Hematopoietic multipotent progenitor cell treated with erythropoietin and hydrocortisone succinate and interleukin-3 and kit ligand, for 17 days (in vitro differentiated cells): ENCODE results near the gene SMOC2.

Experiments
- DNase-seq: peaks from one replicate; pipeline ENCODE4 v3.0.0-alpha.2; 2015; ENCODE audit warnings: low spot score

Gene SMOC2

DNA sequence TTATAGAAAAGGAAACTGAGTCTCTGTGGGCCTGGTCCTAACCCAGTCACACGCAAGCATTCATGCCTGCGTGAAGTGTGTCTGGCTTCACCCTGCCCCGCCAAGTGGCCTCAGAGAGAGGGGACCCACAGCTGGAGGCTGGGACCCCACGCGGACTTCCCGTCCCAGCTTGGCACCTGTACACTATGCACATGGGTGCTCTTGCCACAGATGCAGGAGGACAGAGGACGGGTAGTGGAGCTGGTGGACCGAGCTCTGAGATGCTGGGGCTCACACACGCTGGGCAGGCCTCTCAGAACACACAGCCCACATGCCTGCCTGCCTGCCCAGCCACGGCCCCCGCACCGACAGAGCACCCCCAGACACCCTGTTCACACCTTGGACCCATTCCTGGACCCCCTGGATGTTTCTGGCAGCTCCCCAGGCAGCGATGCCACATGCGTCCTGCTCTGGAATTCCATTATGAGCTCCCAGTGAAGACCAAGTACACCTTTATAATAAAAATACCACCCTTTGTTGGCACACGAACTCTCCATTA lies 24.9 kb upstream of the SMOC2 start:
- DNase-seq, result no peak

- no peak for DNase-seq
Observed at GRCh38 chr6:168416531-168416930, 24.5 kb upstream of the SMOC2 start.

GRCh38 chr6:168417191-168417590 lies 23.8 kb upstream of the SMOC2 start:
- DNase-seq, result no peak

- no peak for DNase-seq
Observed at GRCh38 chr6:168417679-168418557, 23.1 kb upstream of the SMOC2 start.

DNA sequence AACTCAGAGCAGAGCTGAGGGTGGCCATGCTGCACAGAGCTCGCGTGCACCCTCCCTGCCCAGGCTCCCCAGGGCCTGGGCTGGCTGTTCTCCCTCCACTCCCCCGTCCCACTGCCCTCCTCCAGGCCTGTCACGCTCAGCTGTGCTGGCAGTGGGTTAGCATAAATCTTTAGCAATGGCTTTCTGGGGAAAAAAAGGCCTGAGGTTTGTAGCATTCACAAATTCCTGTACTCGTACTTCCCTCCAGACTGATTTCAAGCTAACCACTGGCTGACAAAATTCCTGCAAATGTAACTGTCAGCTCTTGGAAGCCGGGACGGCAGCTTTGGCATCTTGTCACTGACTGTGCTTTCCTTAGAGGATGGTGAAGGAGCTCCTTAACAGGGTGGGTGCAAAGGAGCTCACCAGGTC lies 22.3 kb upstream of the SMOC2 start:
- no peak for DNase-seq

- DNase-seq, result no peak
Observed at GRCh38 chr6:168419569-168419968, 21.4 kb upstream of the SMOC2 start.

GRCh38 chr6:168420084-168420483 lies 20.9 kb upstream of the SMOC2 start:
- DNase-seq, result no peak

- DNase-seq, result no peak
Observed at GRCh38 chr6:168420706-168421105, 20.3 kb upstream of the SMOC2 start.

DNA sequence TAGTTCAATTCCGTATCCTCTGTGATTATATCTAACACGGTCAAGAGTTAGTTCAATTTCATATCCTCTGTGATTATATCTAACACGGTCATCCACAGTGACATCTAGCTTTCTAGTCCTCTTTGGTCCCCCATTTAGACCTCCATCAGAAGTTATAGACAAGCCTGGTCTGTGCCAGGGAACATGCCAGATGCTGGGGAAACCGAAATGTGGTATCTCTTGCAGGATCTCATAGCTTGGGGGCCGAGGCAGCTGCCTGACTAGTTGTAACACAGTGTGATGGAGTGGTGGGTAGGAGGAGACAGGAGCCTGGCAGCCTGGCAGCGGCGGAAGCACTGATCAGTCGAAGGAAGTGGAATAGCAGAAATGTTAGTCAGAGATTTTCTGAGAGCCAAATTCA lies 13.8 kb upstream of the SMOC2 start:
- DNase-seq, result no peak

- DNase-seq, result no peak
Observed at GRCh38 chr6:168428052-168428826, 12.7 kb upstream of the SMOC2 start.

DNA sequence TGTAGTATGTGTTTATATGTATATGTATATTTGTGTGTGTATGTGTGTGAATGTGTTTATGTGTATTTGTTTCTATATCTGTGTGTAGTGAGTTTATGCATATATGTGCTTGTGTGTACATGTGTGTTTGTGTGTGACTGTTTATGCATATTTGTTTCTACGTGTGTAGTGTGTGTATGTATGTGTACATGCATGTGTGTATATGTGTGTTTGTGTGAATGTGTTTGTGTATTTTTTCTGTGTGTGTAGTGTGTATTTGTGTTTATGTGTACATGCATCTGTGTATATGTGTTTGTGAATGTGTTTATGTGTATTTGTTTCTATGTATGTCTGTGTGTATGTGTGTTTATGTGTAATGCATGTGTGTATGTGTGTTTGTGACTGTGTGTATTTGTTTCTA lies 12.1 kb upstream of the SMOC2 start:
- DNase-seq, result no peak

GRCh38 chr6:168432196-168432595 lies 8.8 kb upstream of the SMOC2 start:
- DNase-seq, result no peak

GRCh38 chr6:168433898-168434297 lies 7.1 kb upstream of the SMOC2 start:
- DNase-seq, result no peak

GRCh38 chr6:168434505-168434904 lies 6.5 kb upstream of the SMOC2 start:
- DNase-seq, result no peak

GRCh38 chr6:168437751-168438150 lies 3.2 kb upstream of the SMOC2 start:
- no peak for DNase-seq

- DNase-seq, result no peak
Observed at GRCh38 chr6:168438783-168439520, 2.0 kb upstream of the SMOC2 start.

- no peak for DNase-seq
Observed at GRCh38 chr6:168439794-168440450, 1.1 kb upstream of the SMOC2 start.

GRCh38 chr6:168441434-168442391 lies 729 bp downstream of the SMOC2 start:
- no peak for DNase-seq

DNA sequence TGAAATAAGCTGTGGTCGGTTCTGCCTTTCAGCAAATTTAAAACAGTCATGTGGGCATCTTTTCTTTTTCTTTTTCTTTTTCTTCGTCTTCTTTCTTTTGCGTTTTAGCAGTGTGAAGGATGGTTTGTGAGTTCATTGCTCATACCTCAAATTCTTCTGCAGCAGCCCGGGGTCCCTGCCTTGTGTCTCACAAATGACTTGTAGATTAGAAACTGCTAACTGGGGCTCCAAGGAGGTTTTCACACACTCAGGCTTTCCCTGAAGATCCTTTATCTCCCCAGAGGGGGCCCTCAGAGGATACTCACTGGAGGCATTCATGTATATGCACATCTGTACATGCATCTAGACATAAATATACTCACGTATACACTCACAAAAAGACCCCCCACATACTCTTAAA lies 1.7 kb downstream of the SMOC2 start:
- DNase-seq, result no peak

DNA sequence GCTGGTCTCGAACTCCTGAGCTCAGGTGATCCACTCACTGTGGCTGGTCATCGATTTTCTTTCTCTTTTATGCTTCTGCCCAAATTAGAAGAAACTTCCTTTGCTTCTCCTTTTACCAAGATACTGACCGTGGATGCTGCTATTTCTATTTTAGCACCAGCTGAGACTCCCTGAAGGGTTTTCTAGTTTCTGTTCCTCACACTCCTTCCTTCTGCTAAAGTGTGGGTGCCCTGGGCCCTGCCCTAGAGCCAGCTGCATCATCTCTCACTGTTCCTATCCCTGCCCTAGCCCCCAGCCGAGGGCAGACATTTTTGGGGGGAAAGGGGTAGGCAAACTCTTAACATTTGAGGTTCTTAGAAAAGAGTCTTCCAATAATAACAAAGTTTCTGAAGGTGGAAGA lies 6.3 kb downstream of the SMOC2 start:
- DNase-seq, result no peak

- DNase-seq, result no peak
Observed at GRCh38 chr6:168447700-168448099, 6.7 kb downstream of the SMOC2 start.
